Activated naive CD4-positive, alpha-beta T cell treated with anti-CD3 and anti-CD28 coated beads, Interleukin-2, amount 50 U/mL, for 24 hours (primary cell): ENCODE measurements around the gene CFDP1.
"Not testable (repeated sequence)": the region's sequence is repeated elsewhere in the genome, so short reads cannot be mapped to it uniquely, and the experiment has no call there.

Experiments
- H3K27ac Mint-ChIP-seq: one replicate; pipeline ENCODE4 v1.8.0; 2021; ENCODE audit warnings: mild to moderate bottlenecking, mixed read lengths
- H3K27me3 Mint-ChIP-seq: one replicate; pipeline ENCODE4 v1.8.0; 2021; ENCODE audit warnings: mixed read lengths
- H3K36me3 Mint-ChIP-seq: one replicate; pipeline ENCODE4 v1.8.0; 2021; ENCODE audit warnings: mixed read lengths
- H3K4me1 Mint-ChIP-seq: one replicate; pipeline ENCODE4 v1.8.0; 2021; ENCODE audit warnings: mixed read lengths
- H3K4me3 Mint-ChIP-seq: one replicate; pipeline ENCODE4 v1.8.0; 2021; ENCODE audit warnings: mild to moderate bottlenecking, mixed read lengths
- H3K9me3 Mint-ChIP-seq: one replicate; pipeline ENCODE4 v1.8.0; 2021; ENCODE audit warnings: mixed read lengths

The CFDP1 gene

GRCh38 chr16:75289189-75289588 lies 144.1 kb downstream of the CFDP1 start:
- H3K9me3 Mint-ChIP-seq = no peaks in the 10 kb centered on the region
- peaks cover 4% of the 10 kb centered on the region for H3K27me3 Mint-ChIP-seq
- no peak overlapping the region for H3K27ac Mint-ChIP-seq
- H3K4me1 Mint-ChIP-seq = peaks cover 18% of the 10 kb centered on the region
- peaks cover 35% of the 10 kb centered on the region for H3K36me3 Mint-ChIP-seq
- peak overlapping the region; percentile 24 for H3K4me3 Mint-ChIP-seq

- Mint-ChIP-seq H3K36me3 (peaks cover 32% of the 10 kb centered on the region), H3K4me1 (peaks cover 18% of the 10 kb centered on the region), H3K9me3 (no peaks in the 10 kb centered on the region), H3K4me3 (peak overlapping the region; percentile 24), H3K27me3 (peaks cover 4% of the 10 kb centered on the region), H3K27ac (peak overlapping the region; percentile 8)
Measured at GRCh38 chr16:75288596-75289120, 144.6 kb downstream of the CFDP1 start.

DNA sequence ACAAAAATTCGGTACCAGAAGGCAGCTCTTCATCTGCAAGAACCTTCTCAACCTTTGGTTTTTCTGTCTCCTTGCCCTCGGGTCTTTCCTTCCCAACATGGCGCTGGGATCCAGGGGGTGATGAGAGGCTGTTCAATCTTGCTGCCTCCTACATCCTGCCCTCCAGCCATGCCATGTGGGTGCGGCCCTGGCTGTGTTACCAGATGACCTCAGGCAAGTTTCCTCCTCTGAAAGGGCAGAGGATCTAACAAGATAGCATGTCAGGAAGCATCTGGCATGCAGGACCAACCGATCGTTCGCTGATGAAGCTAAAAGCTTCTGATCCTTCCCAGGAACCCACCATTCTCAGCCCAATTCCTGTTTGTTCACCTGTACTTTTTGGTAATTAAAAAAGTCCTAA lies 145.1 kb downstream of the CFDP1 start:
- peaks cover 31% of the 10 kb centered on the region for H3K36me3 Mint-ChIP-seq
- peaks cover 18% of the 10 kb centered on the region for H3K4me1 Mint-ChIP-seq
- H3K27me3 Mint-ChIP-seq = peaks cover 4% of the 10 kb centered on the region
- no peak overlapping the region for H3K27ac Mint-ChIP-seq
- H3K4me3 Mint-ChIP-seq = peak overlapping the region; percentile 24
- H3K9me3 Mint-ChIP-seq = no peaks in the 10 kb centered on the region

DNA sequence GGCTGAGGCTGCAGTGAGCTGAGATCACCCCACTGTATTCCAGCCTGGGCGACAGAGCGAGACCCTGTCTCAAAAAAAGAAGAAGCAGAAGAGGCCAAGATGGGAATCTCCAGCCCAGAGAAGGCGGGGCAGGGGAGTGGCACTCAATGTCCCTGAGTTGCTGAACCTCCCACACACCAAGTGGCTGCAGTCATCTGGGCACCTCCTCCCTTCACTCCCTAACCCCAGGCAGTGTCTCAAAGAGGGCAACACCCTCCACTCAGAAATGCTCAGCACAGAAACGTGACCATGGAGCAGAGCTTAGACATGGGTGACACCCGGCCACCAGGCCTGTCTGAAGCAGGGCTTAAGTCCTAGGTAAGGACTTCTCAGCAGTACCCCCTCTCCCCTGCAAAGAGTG lies 145.6 kb downstream of the CFDP1 start:
- Mint-ChIP-seq H3K27me3 (peaks cover 4% of the 10 kb centered on the region), H3K9me3 (no peaks in the 10 kb centered on the region), H3K36me3 (peaks cover 26% of the 10 kb centered on the region), H3K27ac (no peak overlapping the region), H3K4me1 (peaks cover 18% of the 10 kb centered on the region), H3K4me3 (no peak overlapping the region)

- H3K36me3 Mint-ChIP-seq = peaks cover 20% of the 10 kb centered on the region
- H3K9me3 Mint-ChIP-seq = no peaks in the 10 kb centered on the region
- peaks cover 4% of the 10 kb centered on the region for H3K27me3 Mint-ChIP-seq
- peaks cover 18% of the 10 kb centered on the region for H3K4me1 Mint-ChIP-seq
- no peak overlapping the region for H3K27ac Mint-ChIP-seq
- H3K4me3 Mint-ChIP-seq = no peak overlapping the region
Measured at GRCh38 chr16:75286389-75286788, 146.9 kb downstream of the CFDP1 start.

DNA sequence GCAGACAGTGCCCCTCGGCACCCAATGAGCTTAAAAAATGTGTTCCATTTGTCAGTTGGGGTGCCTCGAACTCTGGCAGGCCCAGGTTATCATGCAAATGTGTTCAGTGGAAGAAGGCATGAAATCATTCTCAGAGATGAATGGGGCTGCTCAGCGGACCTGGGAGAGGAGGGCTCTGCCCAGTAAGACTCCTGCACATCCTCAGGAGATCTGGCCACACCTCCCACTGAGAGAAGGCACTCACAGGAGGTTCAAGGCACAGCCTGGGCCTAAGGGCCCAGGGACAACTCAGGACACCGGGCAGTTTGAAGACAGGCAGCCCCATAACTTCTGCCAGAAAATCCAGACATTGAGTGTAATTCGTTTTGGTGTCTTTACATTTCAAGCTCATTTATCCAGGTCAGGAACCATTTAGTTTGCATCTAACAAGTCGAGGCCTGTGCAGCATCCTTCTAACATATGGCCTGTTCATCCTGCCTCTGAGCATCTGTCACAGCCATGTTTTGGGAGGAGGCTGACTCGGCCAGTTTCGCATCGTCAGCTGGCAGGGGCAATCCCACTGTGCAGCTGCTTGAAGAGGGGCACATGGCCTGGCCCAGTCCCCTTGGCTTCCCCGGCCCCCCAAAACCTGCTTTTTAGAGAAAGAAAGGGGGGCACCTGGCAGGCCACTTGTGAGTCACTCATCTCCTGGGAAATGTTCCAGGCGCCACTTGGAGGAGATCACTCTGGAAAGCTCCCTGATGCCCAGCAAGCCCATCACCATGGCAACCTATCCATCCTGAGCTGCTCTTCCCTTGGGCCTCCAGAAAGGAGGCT lies 150.6 kb downstream of the CFDP1 start:
- Mint-ChIP-seq H3K4me1 (peaks cover 4% of the 10 kb centered on the region), H3K4me3 (no peak overlapping the region), H3K9me3 (no peaks in the 10 kb centered on the region), H3K27me3 (peaks cover 2% of the 10 kb centered on the region), H3K27ac (peak overlapping the region; percentile 72), H3K36me3 (peaks cover 9% of the 10 kb centered on the region)

DNA sequence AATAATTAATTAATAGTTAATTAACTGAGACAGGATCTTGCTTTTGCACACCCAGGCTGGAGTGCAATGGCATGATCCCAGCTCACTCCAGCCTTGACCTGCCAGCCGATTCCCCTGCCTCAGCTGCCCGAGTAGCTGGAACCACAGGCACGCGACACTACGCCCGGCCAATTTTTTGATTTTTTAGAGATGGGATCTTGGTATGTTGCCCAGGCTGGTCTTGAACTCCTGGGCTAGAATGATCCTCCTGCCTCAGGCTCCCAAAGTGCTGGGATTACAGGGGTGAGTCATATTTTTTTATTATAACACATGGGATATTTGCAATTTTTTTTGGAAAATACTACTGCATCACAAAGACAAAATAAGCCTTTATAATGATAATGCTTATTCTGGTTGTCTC lies 151.5 kb downstream of the CFDP1 start:
- H3K4me3 Mint-ChIP-seq = no peak overlapping the region
- H3K9me3 Mint-ChIP-seq = no peaks in the 10 kb centered on the region
- peaks cover 2% of the 10 kb centered on the region for H3K27me3 Mint-ChIP-seq
- peaks cover 4% of the 10 kb centered on the region for H3K4me1 Mint-ChIP-seq
- H3K36me3 Mint-ChIP-seq = peaks cover 7% of the 10 kb centered on the region
- H3K27ac Mint-ChIP-seq = no peak overlapping the region

DNA sequence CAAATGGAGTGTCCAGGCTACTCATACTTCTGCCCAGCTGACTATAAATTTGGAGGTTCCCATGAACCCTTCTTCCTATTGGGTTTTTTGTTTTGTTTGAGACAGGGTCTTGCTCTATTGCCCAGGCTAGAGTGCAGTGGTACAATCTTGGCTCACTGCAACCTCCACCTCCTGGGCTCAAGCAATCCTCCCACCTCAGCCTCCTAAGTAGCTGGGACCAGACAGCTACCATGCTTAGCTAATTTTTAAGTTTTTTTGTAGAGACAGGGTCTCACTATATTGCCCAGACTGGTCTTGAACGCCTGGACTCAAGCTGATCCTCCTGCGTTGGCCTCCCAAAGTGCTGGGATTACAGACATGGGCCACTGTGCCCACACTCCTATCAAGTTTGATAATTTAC lies 152.3 kb downstream of the CFDP1 start:
- H3K4me1 Mint-ChIP-seq, H3K4me3 Mint-ChIP-seq, H3K27ac Mint-ChIP-seq, H3K27me3 Mint-ChIP-seq, H3K9me3 Mint-ChIP-seq, H3K36me3 Mint-ChIP-seq: not testable (repeated sequence)

- Mint-ChIP-seq H3K36me3 (peaks cover 4% of the 10 kb centered on the region), H3K27ac (no peak overlapping the region), H3K4me1 (peaks cover 4% of the 10 kb centered on the region), H3K27me3 (peaks cover 1% of the 10 kb centered on the region), H3K9me3 (no peaks in the 10 kb centered on the region), H3K4me3 (no peak overlapping the region)
Measured at GRCh38 chr16:75280331-75280804, 152.9 kb downstream of the CFDP1 start.

DNA sequence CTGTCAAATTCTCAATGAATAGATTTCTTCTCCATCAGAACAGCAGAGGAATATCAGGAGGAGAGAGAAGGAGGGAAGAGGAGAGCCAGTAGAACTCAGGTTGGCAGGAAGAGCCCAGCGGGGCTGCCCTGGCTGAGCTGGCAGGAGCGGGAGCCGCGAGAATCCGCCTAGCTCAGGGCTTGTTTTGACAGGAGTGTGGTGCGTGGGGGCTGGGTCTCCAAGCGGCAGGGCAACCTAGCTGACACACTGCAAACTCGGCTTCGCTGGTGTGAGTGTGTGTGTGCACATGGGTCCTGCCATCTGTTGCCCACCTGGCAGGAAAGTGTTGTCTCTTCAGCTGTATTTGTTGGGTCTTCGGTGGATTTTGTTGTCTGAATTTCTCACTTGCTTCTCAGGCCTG lies 154.0 kb downstream of the CFDP1 start:
- Mint-ChIP-seq H3K36me3 (no peaks in the 10 kb centered on the region), H3K27me3 (peaks cover 2% of the 10 kb centered on the region), H3K27ac (no peak overlapping the region), H3K9me3 (no peaks in the 10 kb centered on the region), H3K4me1 (peaks cover 4% of the 10 kb centered on the region), H3K4me3 (no peak overlapping the region)

DNA sequence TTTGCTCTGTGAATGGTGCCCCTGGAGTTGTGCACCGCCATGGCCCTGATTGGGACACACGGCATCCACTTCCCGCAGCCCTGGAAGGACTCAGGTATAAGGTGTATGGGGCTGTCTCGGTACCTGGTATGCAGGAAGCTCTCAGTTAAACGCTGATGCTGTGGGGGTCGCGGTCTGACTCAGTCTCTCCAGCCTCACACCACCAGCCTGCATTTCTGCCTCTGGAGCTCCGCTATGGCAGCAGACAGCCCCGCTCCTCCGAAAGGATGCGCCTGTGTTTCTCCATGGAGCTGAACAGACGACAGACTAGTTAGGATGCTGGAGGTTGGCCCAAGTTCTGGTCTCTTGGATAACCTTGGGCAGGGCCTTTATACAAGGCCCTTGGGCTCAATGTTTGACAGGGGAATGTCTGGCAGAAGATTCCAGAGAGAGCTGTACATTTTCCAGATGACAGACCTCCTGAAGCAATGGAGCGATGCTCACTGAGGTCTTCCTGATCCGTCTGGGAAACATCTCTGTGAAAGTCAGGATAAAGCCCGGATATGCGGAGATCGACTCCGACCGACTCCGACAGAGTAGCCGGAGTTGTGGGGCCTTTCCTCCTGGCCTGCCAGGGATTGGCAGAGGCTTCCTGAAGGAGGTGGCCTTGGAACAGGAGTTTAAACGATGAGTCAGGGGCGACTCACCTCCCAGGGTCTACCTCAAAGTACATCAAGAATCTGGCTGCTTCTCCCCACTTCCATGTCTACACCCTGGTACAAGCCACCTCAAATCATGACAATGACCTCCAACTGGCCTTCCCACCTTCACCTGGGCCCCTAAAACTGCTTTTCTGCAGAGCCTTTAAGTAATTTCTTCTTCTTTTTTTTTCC lies 160.0 kb downstream of the CFDP1 start:
- H3K27me3 Mint-ChIP-seq = peaks cover 5% of the 10 kb centered on the region
- H3K9me3 Mint-ChIP-seq = no peaks in the 10 kb centered on the region
- H3K27ac Mint-ChIP-seq = no peak overlapping the region
- no peak overlapping the region for H3K4me3 Mint-ChIP-seq
- H3K36me3 Mint-ChIP-seq = no peaks in the 10 kb centered on the region
- H3K4me1 Mint-ChIP-seq = no peaks in the 10 kb centered on the region

- H3K27me3 Mint-ChIP-seq, H3K27ac Mint-ChIP-seq, H3K4me1 Mint-ChIP-seq, H3K4me3 Mint-ChIP-seq, H3K9me3 Mint-ChIP-seq, H3K36me3 Mint-ChIP-seq: not testable (repeated sequence)
Measured at GRCh38 chr16:75272629-75273028, 160.7 kb downstream of the CFDP1 start.

DNA sequence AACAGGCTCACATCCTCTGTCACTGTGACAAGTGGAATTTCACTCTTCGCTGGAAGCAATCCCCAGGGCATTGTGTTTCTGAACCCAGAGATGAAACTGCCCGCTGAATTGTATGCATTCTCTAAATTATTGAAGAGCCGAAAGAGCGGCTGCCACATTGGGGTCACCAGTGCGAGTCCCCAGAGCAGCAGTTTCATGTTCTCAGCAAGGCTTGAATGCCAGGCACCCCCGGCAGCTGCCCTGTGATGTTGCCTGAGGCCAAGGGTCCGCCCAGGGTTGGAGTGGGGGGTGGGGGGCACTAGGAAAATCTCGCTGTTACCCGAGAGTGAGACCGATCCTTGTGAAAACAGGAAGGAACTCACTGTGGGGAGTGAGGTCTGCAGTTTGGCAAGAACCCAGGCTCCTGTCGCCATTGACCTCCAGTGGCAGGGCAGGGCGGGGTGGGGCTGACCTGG lies 161.2 kb downstream of the CFDP1 start:
- Mint-ChIP-seq H3K9me3 (no peaks in the 10 kb centered on the region), H3K4me3 (no peak overlapping the region), H3K27me3 (peaks cover 5% of the 10 kb centered on the region), H3K4me1 (no peaks in the 10 kb centered on the region), H3K27ac (no peak overlapping the region), H3K36me3 (no peaks in the 10 kb centered on the region)

DNA sequence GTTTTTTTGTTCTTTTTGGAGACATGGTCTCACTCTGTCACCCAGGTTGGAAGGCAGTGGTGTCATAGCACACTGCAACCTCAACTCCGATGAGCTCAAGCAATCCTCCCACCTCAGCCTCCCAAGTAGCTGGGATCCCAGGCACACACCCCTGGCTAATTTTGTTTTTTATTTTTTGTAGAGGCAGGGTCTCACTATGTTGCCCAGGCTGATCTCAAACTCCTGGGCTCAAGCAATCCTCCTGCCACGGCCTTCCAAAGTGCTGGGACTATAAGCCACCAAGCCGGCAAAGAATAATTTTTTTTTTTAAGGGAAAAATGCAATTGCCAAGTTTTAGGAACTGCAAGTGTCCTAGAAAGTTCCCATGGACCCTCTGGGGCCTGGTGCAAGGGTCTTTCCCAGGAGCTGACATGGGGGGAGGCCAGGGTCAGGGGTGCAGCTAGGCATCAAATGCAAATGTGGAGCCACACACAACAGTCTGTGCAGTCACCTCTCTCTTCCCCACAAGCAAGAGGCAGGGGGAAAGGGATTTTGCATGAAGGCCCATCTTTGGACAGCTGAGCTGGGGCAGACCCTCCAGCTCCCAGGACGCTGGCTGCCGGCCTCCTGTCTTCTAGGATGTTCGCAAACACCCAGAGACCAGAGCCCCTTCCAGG lies 161.7 kb downstream of the CFDP1 start:
- Mint-ChIP-seq H3K36me3 (no peaks in the 10 kb centered on the region), H3K4me1 (peaks cover under 1% of the 10 kb centered on the region), H3K27ac (no peak overlapping the region), H3K9me3 (no peaks in the 10 kb centered on the region), H3K4me3 (no peak overlapping the region), H3K27me3 (peaks cover 6% of the 10 kb centered on the region)

GRCh38 chr16:75269358-75269757 lies 163.9 kb downstream of the CFDP1 start:
- H3K4me3 Mint-ChIP-seq, H3K9me3 Mint-ChIP-seq, H3K36me3 Mint-ChIP-seq, H3K27ac Mint-ChIP-seq: not testable (repeated sequence)
- Mint-ChIP-seq H3K27me3 (peaks cover 14% of the 10 kb centered on the region), H3K4me1 (peaks cover 10% of the 10 kb centered on the region)
